ENCODE measurements around the gene PAPLN.

PAPLN gene

DNA sequence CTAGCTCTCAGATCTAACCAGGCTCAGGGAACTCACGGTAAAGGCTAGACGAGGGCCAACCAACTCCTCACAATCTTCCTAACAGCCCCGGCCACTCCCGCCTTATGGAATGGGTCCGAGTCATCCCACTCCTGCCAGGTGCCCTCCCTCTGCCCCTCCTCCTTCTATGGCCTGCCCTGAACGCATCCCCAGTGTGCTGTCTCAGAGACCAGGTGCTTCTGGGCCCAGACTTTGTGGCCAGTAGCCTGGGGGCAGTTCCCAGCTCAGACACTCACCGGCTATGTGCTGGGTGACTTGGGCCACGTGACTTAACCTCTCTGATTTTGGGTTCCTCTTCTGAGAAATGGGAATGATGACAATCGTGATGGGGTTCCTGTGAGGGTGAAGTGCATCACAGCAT is 22.5 kb downstream of the PAPLN start:
- TF ChIP-seq, protein P1, sequence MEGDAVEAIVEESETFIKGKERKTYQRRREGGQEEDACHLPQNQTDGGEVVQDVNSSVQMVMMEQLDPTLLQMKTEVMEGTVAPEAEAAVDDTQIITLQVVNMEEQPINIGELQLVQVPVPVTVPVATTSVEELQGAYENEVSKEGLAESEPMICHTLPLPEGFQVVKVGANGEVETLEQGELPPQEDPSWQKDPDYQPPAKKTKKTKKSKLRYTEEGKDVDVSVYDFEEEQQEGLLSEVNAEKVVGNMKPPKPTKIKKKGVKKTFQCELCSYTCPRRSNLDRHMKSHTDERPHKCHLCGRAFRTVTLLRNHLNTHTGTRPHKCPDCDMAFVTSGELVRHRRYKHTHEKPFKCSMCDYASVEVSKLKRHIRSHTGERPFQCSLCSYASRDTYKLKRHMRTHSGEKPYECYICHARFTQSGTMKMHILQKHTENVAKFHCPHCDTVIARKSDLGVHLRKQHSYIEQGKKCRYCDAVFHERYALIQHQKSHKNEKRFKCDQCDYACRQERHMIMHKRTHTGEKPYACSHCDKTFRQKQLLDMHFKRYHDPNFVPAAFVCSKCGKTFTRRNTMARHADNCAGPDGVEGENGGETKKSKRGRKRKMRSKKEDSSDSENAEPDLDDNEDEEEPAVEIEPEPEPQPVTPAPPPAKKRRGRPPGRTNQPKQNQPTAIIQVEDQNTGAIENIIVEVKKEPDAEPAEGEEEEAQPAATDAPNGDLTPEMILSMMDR (IDR thresholded peaks at IDR 0.05; ENCODE audit: insufficient read depth, low read depth, low read length, missing control alignments), result no peak
- H3K4me3 ChIP-seq (ENCODE audit: low read depth, low read length), result no peak overlapping the region
- no peak for DNase-seq (ENCODE audit: low read depth)

DNA sequence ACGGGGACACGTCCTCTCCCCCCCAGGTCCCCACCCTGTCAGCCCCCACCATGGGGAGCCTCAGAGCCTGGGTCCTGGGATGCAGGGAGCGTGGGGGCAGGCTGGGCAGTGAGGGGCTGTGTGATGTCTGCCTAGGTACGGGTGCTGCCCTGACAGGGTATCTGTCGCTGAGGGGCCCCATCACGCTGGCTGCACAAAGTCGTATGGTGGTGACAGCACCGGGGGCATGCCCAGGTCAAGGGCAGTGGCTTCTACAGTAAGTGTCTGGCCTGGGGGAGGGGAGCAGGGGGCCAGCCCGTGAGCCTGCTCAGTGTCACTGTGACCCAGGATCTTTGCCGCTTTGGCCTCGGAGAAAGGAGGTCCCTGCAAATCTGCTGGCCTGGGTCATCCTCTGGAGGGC is 23.3 kb downstream of the PAPLN start:
- H3K4me3 ChIP-seq (ENCODE audit: low read depth, low read length), result no peak overlapping the region
- no peak for DNase-seq (ENCODE audit: low read depth)
- TF ChIP-seq, protein P1 (IDR thresholded peaks at IDR 0.05; ENCODE audit: insufficient read depth, low read depth, low read length, missing control alignments), result no peak

DNA sequence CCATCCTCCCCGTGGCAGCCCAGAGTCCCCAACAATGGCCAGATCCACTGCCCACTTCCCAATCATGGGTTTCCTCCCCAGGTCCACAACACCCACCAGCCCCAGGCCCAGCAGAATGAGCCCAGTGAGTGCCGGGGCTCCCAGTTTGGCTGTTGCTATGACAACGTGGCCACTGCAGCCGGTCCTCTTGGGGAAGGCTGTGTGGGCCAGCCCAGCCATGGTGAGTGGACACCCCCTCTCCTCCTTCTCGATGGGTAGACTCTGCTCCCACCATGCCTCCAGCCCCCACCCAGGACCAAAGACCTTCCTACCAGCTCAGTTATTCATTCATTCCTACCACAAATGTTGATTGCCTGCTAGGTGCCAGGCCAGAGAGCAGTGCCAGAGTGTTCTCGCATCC is 23.8 kb downstream of the PAPLN start:
- no peak overlapping the region for H3K4me3 ChIP-seq (ENCODE audit: low read depth, low read length)
- TF ChIP-seq, protein P1 (IDR thresholded peaks at IDR 0.05; ENCODE audit: insufficient read depth, low read depth, low read length, missing control alignments), result no peak
- no peak for DNase-seq (ENCODE audit: low read depth)

DNA sequence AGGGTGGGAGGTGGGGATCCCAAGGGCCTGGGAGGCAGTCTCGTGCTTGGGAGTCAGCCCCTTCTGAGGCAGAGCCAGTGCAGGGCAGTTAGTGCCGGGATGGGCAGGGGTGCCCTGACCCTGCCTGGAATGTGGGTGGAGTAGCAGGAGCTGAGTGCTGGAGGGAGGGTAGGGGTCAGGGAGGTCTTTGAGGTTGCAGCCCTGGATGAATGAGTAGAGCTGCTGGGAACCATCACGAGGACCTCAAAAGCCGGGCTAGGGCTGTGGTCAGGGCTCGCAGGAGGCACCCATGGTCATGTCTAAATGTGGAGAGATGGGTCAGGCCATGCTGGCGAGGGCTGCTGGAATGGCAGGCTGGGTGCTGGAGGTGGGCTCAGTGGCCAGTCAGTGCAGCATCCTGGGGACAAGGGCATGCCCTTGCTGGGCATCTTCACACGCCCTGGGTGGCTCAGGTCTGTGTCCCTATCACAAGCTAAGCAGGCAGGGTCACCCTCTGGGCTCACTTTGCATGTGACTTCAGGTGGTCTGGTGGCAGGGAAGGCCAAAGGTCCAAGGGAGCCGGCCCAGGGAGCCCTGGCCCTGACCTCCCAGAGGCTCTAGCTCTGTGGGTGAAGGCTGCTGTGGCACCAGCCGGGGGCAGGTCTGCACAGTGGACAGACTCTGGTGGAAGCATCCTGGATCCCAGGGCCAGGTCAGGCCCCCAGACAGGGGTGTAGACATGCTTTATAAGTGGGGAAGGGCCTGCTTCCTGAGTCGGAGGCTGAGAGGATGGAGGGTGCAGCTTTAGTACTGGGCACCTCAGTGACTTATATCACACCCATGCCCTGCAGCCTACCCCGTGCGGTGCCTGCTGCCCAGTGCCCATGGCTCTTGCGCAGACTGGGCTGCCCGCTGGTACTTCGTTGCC is 24.5 kb downstream of the PAPLN start:
- H3K4me3 ChIP-seq (ENCODE audit: low read depth, low read length), result no peak overlapping the region
- TF ChIP-seq, protein P1 (IDR thresholded peaks at IDR 0.05; ENCODE audit: insufficient read depth, low read depth, low read length, missing control alignments), result no peak
- no peak for DNase-seq (ENCODE audit: low read depth)

DNA sequence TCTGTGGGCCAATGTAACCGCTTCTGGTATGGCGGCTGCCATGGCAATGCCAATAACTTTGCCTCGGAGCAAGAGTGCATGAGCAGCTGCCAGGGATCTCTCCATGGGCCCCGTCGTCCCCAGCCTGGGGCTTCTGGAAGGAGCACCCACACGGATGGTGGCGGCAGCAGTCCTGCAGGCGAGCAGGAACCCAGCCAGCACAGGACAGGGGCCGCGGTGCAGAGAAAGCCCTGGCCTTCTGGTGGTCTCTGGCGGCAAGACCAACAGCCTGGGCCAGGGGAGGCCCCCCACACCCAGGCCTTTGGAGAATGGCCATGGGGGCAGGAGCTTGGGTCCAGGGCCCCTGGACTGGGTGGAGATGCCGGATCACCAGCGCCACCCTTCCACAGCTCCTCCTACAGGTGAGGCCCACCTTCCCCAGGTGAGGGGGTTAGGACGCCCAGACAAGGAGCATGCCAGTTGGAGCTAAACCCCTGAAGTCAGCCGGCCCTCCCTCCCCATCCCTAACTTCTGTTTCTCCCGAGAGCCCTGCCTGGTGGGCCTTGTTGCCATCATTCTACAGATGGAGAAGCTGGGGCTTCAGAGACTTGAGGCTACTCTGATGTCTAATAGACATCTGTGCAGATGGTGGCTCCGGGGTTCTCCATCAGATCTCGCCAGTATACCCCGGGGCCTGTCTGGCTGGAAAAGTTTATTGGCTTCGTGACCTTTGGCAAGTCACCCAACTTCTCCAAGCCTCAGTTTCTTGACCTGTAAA is 25.3 kb downstream of the PAPLN start:
- no peak for DNase-seq (ENCODE audit: low read depth)
- H3K4me3 ChIP-seq (ENCODE audit: low read depth, low read length), result no peak overlapping the region
- TF ChIP-seq, protein P1 (IDR thresholded peaks at IDR 0.05; ENCODE audit: insufficient read depth, low read depth, low read length, missing control alignments), result no peak

DNA sequence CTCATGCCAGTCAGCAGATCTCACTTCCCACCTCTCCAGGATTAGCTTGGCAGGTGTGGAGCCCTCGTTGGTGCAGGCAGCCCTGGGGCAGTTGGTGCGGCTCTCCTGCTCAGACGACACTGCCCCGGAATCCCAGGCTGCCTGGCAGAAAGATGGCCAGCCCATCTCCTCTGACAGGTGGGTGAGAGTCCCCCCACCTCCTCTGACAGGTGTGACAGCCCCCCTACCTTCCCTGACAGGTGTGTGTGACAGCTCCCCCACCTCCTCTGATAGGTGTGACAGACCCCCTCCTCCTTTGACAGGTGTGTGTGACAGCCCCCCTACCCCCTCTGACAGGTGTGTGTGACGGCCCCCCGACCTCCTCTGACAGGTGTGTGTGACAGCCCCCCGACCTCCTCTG is 26.3 kb downstream of the PAPLN start:
- TF ChIP-seq, protein P1 (IDR thresholded peaks at IDR 0.05; ENCODE audit: insufficient read depth, low read depth, low read length, missing control alignments), result no peak
- no peak overlapping the region for H3K4me3 ChIP-seq (ENCODE audit: low read depth, low read length)

More for the DNA sequence above, 26.3 kb downstream of the PAPLN start:
- no peak for DNase-seq (ENCODE audit: low read depth)
